ENCODE results near the gene RBM26.

The RBM26 gene

DNA sequence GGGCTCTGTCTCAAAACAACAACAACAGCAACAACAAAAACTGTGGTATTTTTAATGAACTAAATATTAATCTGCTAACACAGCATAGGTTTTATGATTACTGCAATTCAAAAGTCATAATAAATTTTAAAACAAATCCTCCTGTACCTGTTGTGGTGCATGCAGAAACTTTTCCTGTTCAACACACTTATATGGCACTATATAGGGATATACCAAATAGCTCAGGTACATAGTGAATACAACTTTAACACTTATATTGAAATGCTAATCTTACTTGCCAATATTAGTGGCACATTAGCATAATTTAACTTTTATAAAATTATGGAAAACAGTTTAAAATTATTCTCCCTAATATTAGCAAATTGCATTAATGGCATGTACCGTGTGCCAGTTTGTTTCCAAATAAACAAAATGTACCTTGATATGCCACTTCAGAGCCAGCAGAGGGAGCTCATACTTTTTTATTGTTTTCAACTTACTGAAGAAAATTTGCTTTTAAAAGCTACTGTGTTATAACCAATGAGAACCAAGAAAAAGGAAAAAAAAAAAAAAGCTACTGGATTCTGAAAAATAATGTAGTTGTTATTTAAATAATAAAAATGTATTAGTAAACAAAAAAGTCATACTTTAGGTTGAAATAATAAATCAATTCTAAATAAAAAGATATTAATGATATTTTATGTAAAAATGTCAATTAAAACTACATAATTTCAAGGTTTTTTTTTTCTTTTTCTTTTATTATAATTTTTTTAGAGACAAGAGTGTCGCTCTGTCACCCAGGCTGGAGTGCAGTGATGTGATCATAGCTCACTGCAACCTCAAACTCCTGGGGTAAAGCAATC is 18.0 kb upstream of the RBM26 start:
- Histone ChIP-seq H3K9ac (ENCODE audit: low read depth in 1 of 2, low read length in 2 of 2) (no peak overlapping the region), H3K27ac (ENCODE audit: low read depth, low read length) (no peak overlapping the region), H3K36me3 (ENCODE audit: control insufficient read depth in 1 of 2, insufficient read depth in 2 of 2, low read length in 2 of 2) (no peaks in the 10 kb centered on the region), H3K9me3 (ENCODE audit: control insufficient read depth in 1 of 2, low read length in 2 of 2) (no peaks in the 10 kb centered on the region), H3K4me3 (ENCODE audit: low read depth in 1 of 2, low read length in 2 of 2) (no peak overlapping the region), H3K27me3 (ENCODE audit: control insufficient read depth in 1 of 2, insufficient read depth in 2 of 2, low read length in 2 of 2) (no peaks in the 10 kb centered on the region), H3K4me1 (ENCODE audit: control insufficient read depth in 1 of 2, insufficient read depth in 2 of 2, low read length in 2 of 2) (no peaks in the 10 kb centered on the region)

DNA sequence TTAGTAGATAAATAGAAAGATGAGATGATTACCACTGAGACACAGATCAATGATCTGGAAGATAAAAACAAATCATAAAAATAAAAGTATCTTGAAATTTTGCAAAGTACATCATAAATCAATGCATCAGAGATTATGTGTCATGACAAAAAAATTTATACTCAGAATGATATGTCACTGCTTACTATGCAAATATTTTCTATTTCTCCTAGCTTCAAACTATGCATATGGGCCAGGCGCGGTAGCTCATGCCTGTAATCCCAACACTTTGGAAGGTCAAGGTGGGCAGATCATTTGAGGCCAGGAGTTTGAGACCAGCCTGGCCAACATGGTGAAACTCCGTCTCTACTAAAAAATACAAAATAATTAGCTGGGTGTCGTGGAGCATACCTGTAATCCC is 17.3 kb upstream of the RBM26 start:
- Histone ChIP-seq H3K27ac (ENCODE audit: low read depth, low read length) (no peak overlapping the region), H3K9me3 (ENCODE audit: control insufficient read depth in 1 of 2, low read length in 2 of 2) (no peaks in the 10 kb centered on the region), H3K4me1 (ENCODE audit: control insufficient read depth in 1 of 2, insufficient read depth in 2 of 2, low read length in 2 of 2) (no peaks in the 10 kb centered on the region), H3K4me3 (ENCODE audit: low read depth in 1 of 2, low read length in 2 of 2) (no peak overlapping the region), H3K9ac (ENCODE audit: low read depth in 1 of 2, low read length in 2 of 2) (no peak overlapping the region), H3K27me3 (ENCODE audit: control insufficient read depth in 1 of 2, insufficient read depth in 2 of 2, low read length in 2 of 2) (no peaks in the 10 kb centered on the region), H3K36me3 (ENCODE audit: control insufficient read depth in 1 of 2, insufficient read depth in 2 of 2, low read length in 2 of 2) (no peaks in the 10 kb centered on the region)

DNA sequence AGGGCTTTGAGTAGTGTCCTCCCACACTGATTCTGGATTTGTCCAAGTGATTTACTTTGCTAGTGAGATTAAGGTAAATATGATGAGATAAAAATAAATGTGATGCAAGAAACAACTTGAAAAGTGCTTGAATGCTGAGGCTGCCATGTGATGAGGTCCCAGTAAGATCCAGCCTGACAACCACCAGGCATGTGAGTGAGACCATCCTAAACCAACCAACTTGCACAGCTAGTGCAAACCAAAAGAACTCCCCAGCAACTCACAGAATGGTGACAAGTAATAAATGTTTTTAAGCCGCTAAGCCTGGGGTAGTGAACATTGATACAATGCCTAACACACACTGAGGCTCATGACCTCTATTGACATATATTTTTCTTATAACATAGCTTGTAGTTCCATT is 13.3 kb upstream of the RBM26 start:
- H3K9ac ChIP-seq (ENCODE audit: low read depth in 1 of 2, low read length in 2 of 2) = no peak overlapping the region
- no peaks in the 10 kb centered on the region for H3K9me3 ChIP-seq (ENCODE audit: control insufficient read depth in 1 of 2, low read length in 2 of 2)
- H3K36me3 ChIP-seq (ENCODE audit: control insufficient read depth in 1 of 2, insufficient read depth in 2 of 2, low read length in 2 of 2) = no peaks in the 10 kb centered on the region
- no peaks in the 10 kb centered on the region for H3K4me1 ChIP-seq (ENCODE audit: control insufficient read depth in 1 of 2, insufficient read depth in 2 of 2, low read length in 2 of 2)
- no peak overlapping the region for H3K27ac ChIP-seq (ENCODE audit: low read depth, low read length)
- H3K4me3 ChIP-seq (ENCODE audit: low read depth in 1 of 2, low read length in 2 of 2) = no peak overlapping the region
- no peaks in the 10 kb centered on the region for H3K27me3 ChIP-seq (ENCODE audit: control insufficient read depth in 1 of 2, insufficient read depth in 2 of 2, low read length in 2 of 2)

- Histone ChIP-seq H3K9ac (ENCODE audit: low read depth in 1 of 2, low read length in 2 of 2) (no peak overlapping the region), H3K36me3 (ENCODE audit: control insufficient read depth in 1 of 2, insufficient read depth in 2 of 2, low read length in 2 of 2) (no peaks in the 10 kb centered on the region), H3K4me1 (ENCODE audit: control insufficient read depth in 1 of 2, insufficient read depth in 2 of 2, low read length in 2 of 2) (no peaks in the 10 kb centered on the region), H3K9me3 (ENCODE audit: control insufficient read depth in 1 of 2, low read length in 2 of 2) (no peaks in the 10 kb centered on the region), H3K27me3 (ENCODE audit: control insufficient read depth in 1 of 2, insufficient read depth in 2 of 2, low read length in 2 of 2) (no peaks in the 10 kb centered on the region), H3K4me3 (ENCODE audit: low read depth in 1 of 2, low read length in 2 of 2) (no peak overlapping the region), H3K27ac (ENCODE audit: low read depth, low read length) (no peak overlapping the region)
Measured at GRCh38 chr13:79417741-79418140, 11.7 kb upstream of the RBM26 start.

GRCh38 chr13:79413521-79413920 is 7.5 kb upstream of the RBM26 start:
- Histone ChIP-seq H3K9ac (ENCODE audit: low read depth in 1 of 2, low read length in 2 of 2) (no peak overlapping the region), H3K4me3 (ENCODE audit: low read depth in 1 of 2, low read length in 2 of 2) (no peak overlapping the region), H3K36me3 (ENCODE audit: control insufficient read depth in 1 of 2, insufficient read depth in 2 of 2, low read length in 2 of 2) (no peaks in the 10 kb centered on the region), H3K4me1 (ENCODE audit: control insufficient read depth in 1 of 2, insufficient read depth in 2 of 2, low read length in 2 of 2) (peaks cover 9 to 12% of the 10 kb centered on the region in 2 donors), H3K9me3 (ENCODE audit: control insufficient read depth in 1 of 2, low read length in 2 of 2) (no peaks in the 10 kb centered on the region), H3K27ac (ENCODE audit: low read depth, low read length) (no peak overlapping the region), H3K27me3 (ENCODE audit: control insufficient read depth in 1 of 2, insufficient read depth in 2 of 2, low read length in 2 of 2) (no peaks in the 10 kb centered on the region)

GRCh38 chr13:79409828-79410227 is 3.8 kb upstream of the RBM26 start:
- Histone ChIP-seq H3K9me3 (ENCODE audit: control insufficient read depth in 1 of 2, low read length in 2 of 2) (no peaks in the 10 kb centered on the region), H3K36me3 (ENCODE audit: control insufficient read depth in 1 of 2, insufficient read depth in 2 of 2, low read length in 2 of 2) (no peaks in the 10 kb centered on the region), H3K27me3 (ENCODE audit: control insufficient read depth in 1 of 2, insufficient read depth in 2 of 2, low read length in 2 of 2) (no peaks in the 10 kb centered on the region), H3K4me3 (ENCODE audit: low read depth in 1 of 2, low read length in 2 of 2) (no peak overlapping the region), H3K4me1 (ENCODE audit: control insufficient read depth in 1 of 2, insufficient read depth in 2 of 2, low read length in 2 of 2) (peaks cover 16 to 18% of the 10 kb centered on the region in 2 donors), H3K9ac (ENCODE audit: low read depth in 1 of 2, low read length in 2 of 2) (no peak overlapping the region), H3K27ac (ENCODE audit: low read depth, low read length) (no peak overlapping the region)

GRCh38 chr13:79407349-79407979 is 1.4 kb upstream of the RBM26 start:
- peak overlapping the region in 1 of 2 donors; percentile 91 for H3K9ac ChIP-seq (ENCODE audit: low read depth in 1 of 2, low read length in 2 of 2)
- no peaks in the 10 kb centered on the region for H3K9me3 ChIP-seq (ENCODE audit: control insufficient read depth in 1 of 2, low read length in 2 of 2)
- no peak overlapping the region for H3K27ac ChIP-seq (ENCODE audit: low read depth, low read length)
- peaks cover 34 to 36% of the 10 kb centered on the region in 2 donors for H3K4me1 ChIP-seq (ENCODE audit: control insufficient read depth in 1 of 2, insufficient read depth in 2 of 2, low read length in 2 of 2)
- H3K36me3 ChIP-seq (ENCODE audit: control insufficient read depth in 1 of 2, insufficient read depth in 2 of 2, low read length in 2 of 2) = no peaks in the 10 kb centered on the region
- peak overlapping the region; percentile 79 to 88 for H3K4me3 ChIP-seq (ENCODE audit: low read depth in 1 of 2, low read length in 2 of 2)
- H3K27me3 ChIP-seq (ENCODE audit: control insufficient read depth in 1 of 2, insufficient read depth in 2 of 2, low read length in 2 of 2) = no peaks in the 10 kb centered on the region

GRCh38 chr13:79406597-79406908 is 498 bp upstream of the RBM26 start:
- Histone ChIP-seq H3K4me3 (ENCODE audit: low read depth in 1 of 2, low read length in 2 of 2) (peak overlapping the region; percentile 79 to 88), H3K9me3 (ENCODE audit: control insufficient read depth in 1 of 2, low read length in 2 of 2) (no peaks in the 10 kb centered on the region), H3K27me3 (ENCODE audit: control insufficient read depth in 1 of 2, insufficient read depth in 2 of 2, low read length in 2 of 2) (no peaks in the 10 kb centered on the region), H3K9ac (ENCODE audit: low read depth in 1 of 2, low read length in 2 of 2) (peak overlapping the region; percentile 91 to 94), H3K36me3 (ENCODE audit: control insufficient read depth in 1 of 2, insufficient read depth in 2 of 2, low read length in 2 of 2) (no peaks in the 10 kb centered on the region), H3K4me1 (ENCODE audit: control insufficient read depth in 1 of 2, insufficient read depth in 2 of 2, low read length in 2 of 2) (peaks cover 34 to 44% of the 10 kb centered on the region in 2 donors), H3K27ac (ENCODE audit: low read depth, low read length) (peak overlapping the region; percentile 94)

DNA sequence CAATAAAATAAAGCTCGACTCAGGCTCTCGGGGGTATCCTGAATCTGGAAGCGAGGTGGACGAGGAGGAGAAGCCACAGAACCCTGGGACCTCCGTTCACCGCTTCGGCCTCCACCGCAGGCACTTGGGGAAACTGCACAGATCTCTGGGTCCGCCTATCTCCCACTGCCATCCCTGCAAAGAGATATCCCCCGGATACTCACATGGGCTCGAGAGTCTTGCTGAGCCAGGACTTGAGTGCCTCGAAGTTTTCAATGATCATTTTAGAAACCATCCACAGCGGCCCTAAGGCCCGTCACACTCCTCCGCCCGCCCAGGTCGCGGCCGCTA is 589 bp downstream of the RBM26 start:
- no peaks in the 10 kb centered on the region for H3K36me3 ChIP-seq (ENCODE audit: control insufficient read depth in 1 of 2, insufficient read depth in 2 of 2, low read length in 2 of 2)
- no peaks in the 10 kb centered on the region for H3K9me3 ChIP-seq (ENCODE audit: control insufficient read depth in 1 of 2, low read length in 2 of 2)
- peak overlapping the region; percentile 94 for H3K27ac ChIP-seq (ENCODE audit: low read depth, low read length)
- peaks cover 34 to 47% of the 10 kb centered on the region in 2 donors for H3K4me1 ChIP-seq (ENCODE audit: control insufficient read depth in 1 of 2, insufficient read depth in 2 of 2, low read length in 2 of 2)
- H3K4me3 ChIP-seq (ENCODE audit: low read depth in 1 of 2, low read length in 2 of 2) = peak overlapping the region; percentile 79 to 88
- no peaks in the 10 kb centered on the region for H3K27me3 ChIP-seq (ENCODE audit: control insufficient read depth in 1 of 2, insufficient read depth in 2 of 2, low read length in 2 of 2)
- H3K9ac ChIP-seq (ENCODE audit: low read depth in 1 of 2, low read length in 2 of 2) = peak overlapping the region; percentile 91 to 94

DNA sequence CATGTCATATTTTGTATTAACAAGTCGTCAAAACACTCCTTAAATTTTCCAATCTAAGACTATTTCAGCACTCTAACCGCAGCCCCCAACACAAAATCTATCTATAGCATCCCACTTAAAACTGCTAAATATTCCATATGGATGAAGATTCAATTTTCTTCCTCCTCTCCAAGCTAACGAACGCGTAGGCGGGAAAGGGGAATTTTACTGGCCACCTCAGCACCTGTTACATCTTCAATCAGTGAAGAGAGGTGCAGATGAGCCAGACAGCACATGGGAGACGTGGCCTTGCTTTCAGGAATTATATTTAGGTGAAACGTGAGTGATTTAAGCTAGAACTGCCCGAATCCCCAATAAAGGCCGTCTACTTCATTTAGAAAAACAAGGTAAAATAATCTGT is 1.1 kb downstream of the RBM26 start:
- H3K9me3 ChIP-seq (ENCODE audit: control insufficient read depth in 1 of 2, low read length in 2 of 2) = no peaks in the 10 kb centered on the region
- H3K27ac ChIP-seq (ENCODE audit: low read depth, low read length) = no peak overlapping the region
- peak overlapping the region; percentile 79 to 88 for H3K4me3 ChIP-seq (ENCODE audit: low read depth in 1 of 2, low read length in 2 of 2)
- H3K36me3 ChIP-seq (ENCODE audit: control insufficient read depth in 1 of 2, insufficient read depth in 2 of 2, low read length in 2 of 2) = peaks cover 0 to 3% of the 10 kb centered on the region in 2 donors
- no peaks in the 10 kb centered on the region for H3K27me3 ChIP-seq (ENCODE audit: control insufficient read depth in 1 of 2, insufficient read depth in 2 of 2, low read length in 2 of 2)
- peaks cover 34 to 43% of the 10 kb centered on the region in 2 donors for H3K4me1 ChIP-seq (ENCODE audit: control insufficient read depth in 1 of 2, insufficient read depth in 2 of 2, low read length in 2 of 2)
- peak overlapping the region; percentile 91 to 94 for H3K9ac ChIP-seq (ENCODE audit: low read depth in 1 of 2, low read length in 2 of 2)
